Colonic mucosa (tissue), 4 donors: ENCODE measurements around the gene CXCL16. TPM values are rescaled to one million over a fixed set of nuclear protein-coding genes. Genes with fewer than 3 reads are reported as not detected.
"Not testable (repeated sequence)": the region's sequence is repeated elsewhere in the genome, so short reads cannot be mapped to it uniquely, and the experiment has no call there.

Source experiments
- DNase-seq: peaks from one replicate; pipeline ENCODE4 v3.0.0-alpha.2; 2020
- H3K27ac ChIP-seq: fragments of 200-600 bp; one replicate; pipeline ENCODE4 v1.8.0; 2021
- H3K27me3 ChIP-seq: fragments of 200-600 bp; one replicate; pipeline ENCODE4 v1.8.0; 2021
- H3K36me3 ChIP-seq: fragments of 200-600 bp; one replicate; pipeline ENCODE4 v1.8.0; 2021
- H3K4me1 ChIP-seq: fragments of 200-600 bp; one replicate; pipeline ENCODE4 v1.8.0; 2021; ENCODE audit warnings: mild to moderate bottlenecking
- H3K4me3 ChIP-seq: fragments of 200-600 bp; one replicate; pipeline ENCODE4 v1.8.0; 2021
- H3K9ac ChIP-seq, 2 donors: one replicate each; pipeline ENCODE4 v1.7.0; 2013; ENCODE audit warnings: control low read depth in 2 of 2, low read depth in 2 of 2, low read length in 2 of 2
- H3K9me3 ChIP-seq: fragments of 200-600 bp; one replicate; pipeline ENCODE4 v1.8.0; 2021
- intact Hi-C: fragments of 100-400 bp; cut with DNase I; formaldehyde crosslinking; loops from one replicate; pipeline ENCODE4 v1.14.1; 2022
- total RNA-seq, 2 donors: library from RNA; stranded (reverse); fragmentation: NEBNext Ultra II Directional in 1 of 2; extraction: Animal tissue kit (Norgen Biotek cat#: 25700) in 1 of 2; gene quantifications; one replicate each; pipeline ENCODE4 v1.2.1, GENCODE V29; 2021
- TF ChIP-seq, protein P1 (sequence below): fragments of 200-600 bp; IDR thresholded peaks from one replicate; pipeline ENCODE4 v1.8.0; 2022; ENCODE audit warnings: antibody characterized with exemption, mild to moderate bottlenecking
- donor health status: healthy.
- donor health status: DM: no; HTN: no; CAD: no.
- donor health status: DM: no; HTN: no; CAD: no.

Gene CXCL16
- total RNA-seq, 2 donors from 2014 or later: 41.8 to 44.1 TPM

DNA sequence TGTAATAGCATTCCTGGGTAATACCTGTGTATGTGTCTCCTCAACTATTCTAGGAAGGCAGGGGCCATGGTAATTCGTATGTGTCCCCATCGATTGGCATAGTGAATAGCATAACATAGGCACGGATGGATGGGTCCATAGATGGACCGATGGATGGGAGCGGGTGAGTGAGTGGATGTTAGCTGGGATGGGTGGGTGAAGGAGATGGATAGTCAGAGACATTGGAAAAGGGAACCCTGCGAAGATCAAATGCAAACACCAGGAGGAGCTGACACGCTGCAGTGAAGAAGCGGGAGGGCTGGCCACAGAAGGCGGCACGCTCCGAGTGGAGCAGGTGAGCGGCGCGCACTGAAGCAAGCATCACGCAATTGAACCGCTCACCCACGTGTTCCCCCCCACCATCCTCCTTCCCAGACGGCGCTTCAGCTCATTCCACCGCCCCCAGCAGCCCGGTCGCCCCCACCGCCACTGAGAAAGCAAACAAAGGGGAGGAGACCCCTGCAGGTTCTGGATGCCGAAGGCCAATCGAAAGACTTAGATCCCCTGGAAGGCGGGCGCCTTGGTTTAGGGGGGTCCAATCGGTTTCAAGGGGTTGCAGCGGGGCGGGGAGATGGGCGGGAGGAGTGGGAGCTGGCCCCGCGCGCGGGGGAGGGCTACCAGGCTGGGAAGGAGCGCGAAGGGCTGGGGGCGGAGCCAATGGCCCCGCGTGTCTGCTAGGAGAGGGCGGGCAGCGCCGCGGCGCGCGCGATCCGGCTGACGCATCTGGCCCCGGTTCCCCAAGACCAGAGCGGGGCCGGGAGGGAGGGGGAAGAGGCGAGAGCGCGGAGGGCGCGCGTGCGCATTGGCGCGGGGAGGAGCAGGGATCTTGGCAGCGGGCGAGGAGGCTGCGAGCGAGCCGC, 29.7 kb downstream of the CXCL16 start, which contains the start of gene ARRB2:
TSS of gene ARRB2 (plus strand) at position 839 of the 899 bp plus-strand sequence. CDS start 90 bp downstream, outside the sequence.
- Histone ChIP-seq H3K9ac (peak within 1 kb of the TSS; percentile 73 to 81), H3K36me3 (no peaks in the 10 kb centered on the region), H3K9me3 (no peaks in the 10 kb centered on the region), H3K27me3 (no peaks in the 10 kb centered on the region), H3K4me1 (peaks cover 15% of the 10 kb centered on the region), H3K4me3 (peak within 1 kb of the TSS; percentile 66), H3K27ac (peak within 1 kb of the TSS; percentile 82)
- peak; percentile 96 for DNase-seq
- intact Hi-C loops: loop anchor here (10.0 kb wide), 1 partner anchor 175 kb away; no protein-coding TSS in a partner anchor
- TF ChIP-seq, protein P1, sequence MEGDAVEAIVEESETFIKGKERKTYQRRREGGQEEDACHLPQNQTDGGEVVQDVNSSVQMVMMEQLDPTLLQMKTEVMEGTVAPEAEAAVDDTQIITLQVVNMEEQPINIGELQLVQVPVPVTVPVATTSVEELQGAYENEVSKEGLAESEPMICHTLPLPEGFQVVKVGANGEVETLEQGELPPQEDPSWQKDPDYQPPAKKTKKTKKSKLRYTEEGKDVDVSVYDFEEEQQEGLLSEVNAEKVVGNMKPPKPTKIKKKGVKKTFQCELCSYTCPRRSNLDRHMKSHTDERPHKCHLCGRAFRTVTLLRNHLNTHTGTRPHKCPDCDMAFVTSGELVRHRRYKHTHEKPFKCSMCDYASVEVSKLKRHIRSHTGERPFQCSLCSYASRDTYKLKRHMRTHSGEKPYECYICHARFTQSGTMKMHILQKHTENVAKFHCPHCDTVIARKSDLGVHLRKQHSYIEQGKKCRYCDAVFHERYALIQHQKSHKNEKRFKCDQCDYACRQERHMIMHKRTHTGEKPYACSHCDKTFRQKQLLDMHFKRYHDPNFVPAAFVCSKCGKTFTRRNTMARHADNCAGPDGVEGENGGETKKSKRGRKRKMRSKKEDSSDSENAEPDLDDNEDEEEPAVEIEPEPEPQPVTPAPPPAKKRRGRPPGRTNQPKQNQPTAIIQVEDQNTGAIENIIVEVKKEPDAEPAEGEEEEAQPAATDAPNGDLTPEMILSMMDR: peak; percentile 31

DNA sequence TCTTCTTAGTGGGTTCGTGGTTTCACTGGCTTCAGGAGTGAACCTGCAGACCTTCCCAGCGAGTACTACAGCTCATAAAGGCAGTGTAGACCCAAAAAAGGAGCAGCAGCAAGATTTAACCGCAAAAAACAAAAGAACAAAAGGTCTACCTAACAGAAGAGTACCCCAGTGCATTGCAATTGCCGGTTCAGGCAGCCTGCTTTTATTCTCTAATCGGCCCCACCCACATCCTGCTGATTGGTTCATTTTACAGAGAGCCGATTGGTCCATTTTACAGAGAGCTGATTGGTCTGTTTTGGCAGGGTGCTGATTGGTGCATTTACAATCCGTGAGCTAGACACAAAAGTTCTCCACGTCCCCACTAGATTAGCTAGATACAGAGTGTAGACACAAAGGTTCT, 31.3 kb downstream of the CXCL16 start:
- H3K27me3 ChIP-seq: no peaks in the 10 kb centered on the region
- H3K9me3 ChIP-seq: no peaks in the 10 kb centered on the region
- H3K36me3 ChIP-seq: no peaks in the 10 kb centered on the region
- no peak overlapping the region for H3K9ac ChIP-seq
- no peak overlapping the region for H3K27ac ChIP-seq
- peaks cover 15% of the 10 kb centered on the region for H3K4me1 ChIP-seq
- intact Hi-C loops: loop anchor here (10.0 kb wide), 1 partner anchor 176 kb away; no protein-coding TSS in a partner anchor
- no peak for DNase-seq
- H3K4me3 ChIP-seq: no peak overlapping the region
- TF ChIP-seq, protein P1: no peak

DNA sequence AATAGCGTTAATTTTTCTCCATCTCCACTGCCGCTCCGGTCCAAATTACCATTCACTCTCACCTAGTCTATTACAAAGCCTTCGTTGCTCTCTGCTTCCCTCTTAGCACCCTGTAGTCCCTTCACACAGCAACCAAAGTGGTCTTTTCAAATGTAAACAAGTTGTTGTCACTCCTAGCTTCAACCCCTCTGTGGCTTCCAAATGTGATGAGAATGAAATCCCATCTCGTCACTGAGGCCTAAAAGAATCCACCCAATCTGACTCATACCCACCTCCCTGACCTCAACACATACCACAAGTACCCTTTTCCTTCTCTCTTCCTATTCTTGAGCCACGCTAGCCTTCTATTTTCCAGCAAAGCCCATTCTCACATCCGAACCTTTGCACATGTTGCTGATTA, 33.6 kb downstream of the CXCL16 start:
- Histone ChIP-seq H3K36me3 (no peaks in the 10 kb centered on the region), H3K27me3 (no peaks in the 10 kb centered on the region), H3K4me1 (peaks cover 6% of the 10 kb centered on the region), H3K27ac (no peak overlapping the region), H3K9me3 (no peaks in the 10 kb centered on the region), H3K4me3 (no peak overlapping the region), H3K9ac (no peak overlapping the region)
- TF ChIP-seq, protein P1: no peak
- intact Hi-C loops: loop anchor here (10.0 kb wide), 1 partner anchor 179 kb away; no protein-coding TSS in a partner anchor
- no peak for DNase-seq

DNA sequence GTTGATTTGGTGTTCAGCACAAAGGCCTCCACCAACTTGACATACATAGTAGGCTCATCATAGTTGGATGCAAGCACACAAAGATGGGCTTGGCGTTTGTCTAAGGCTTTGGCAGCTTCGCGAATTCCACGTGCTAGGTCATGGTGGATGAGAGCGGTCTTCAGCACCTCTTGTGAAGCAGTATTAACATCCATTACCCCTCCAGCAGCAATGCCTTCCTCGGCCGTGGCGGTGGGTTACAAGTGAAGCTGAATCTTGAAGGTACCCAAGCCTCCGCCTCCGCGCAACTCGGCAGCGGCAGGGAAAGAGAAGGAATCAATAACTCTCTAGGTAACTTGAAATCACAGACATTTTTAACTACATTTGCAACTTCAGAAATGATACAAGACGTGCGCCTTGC, 34.7 kb downstream of the CXCL16 start:
- intact Hi-C loops: loop anchor here (10.0 kb wide), 1 partner anchor 180 kb away; no protein-coding TSS in a partner anchor

DNA sequence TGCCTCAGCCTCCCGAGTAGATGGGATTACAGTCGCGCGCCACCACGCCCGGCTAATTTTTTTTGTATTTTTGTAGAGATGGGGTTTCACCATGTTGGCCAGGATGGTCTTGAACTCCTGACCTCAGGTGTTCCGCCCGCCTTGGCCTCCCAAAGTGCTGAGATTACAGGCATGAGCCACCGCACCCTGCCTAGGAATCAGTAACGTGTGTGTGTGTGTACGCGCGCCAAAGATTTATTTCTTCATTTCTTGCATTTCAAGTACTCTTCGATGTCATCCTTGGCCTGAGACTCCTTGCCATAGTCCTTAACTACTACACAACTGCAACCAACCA, 35.2 kb downstream of the CXCL16 start:
- not testable (repeated sequence) for H3K36me3 ChIP-seq, H3K9me3 ChIP-seq, H3K9ac ChIP-seq, H3K27ac ChIP-seq, DNase-seq, H3K4me1 ChIP-seq, H3K27me3 ChIP-seq
- intact Hi-C loops: loop anchor here (10.0 kb wide), 1 partner anchor 180 kb away; no protein-coding TSS in a partner anchor
- H3K4me3 ChIP-seq: peak overlapping the region; percentile 90

More for the DNA sequence above, 34.7 kb downstream of the CXCL16 start:
- Histone ChIP-seq H3K4me1 (peaks cover 5% of the 10 kb centered on the region), H3K27me3 (no peaks in the 10 kb centered on the region), H3K9me3 (no peaks in the 10 kb centered on the region), H3K27ac (no peak overlapping the region), H3K9ac (no peak overlapping the region), H3K36me3 (no peaks in the 10 kb centered on the region), H3K4me3 (no peak overlapping the region)
- TF ChIP-seq, protein P1: no peak
- DNase-seq: no peak

DNA sequence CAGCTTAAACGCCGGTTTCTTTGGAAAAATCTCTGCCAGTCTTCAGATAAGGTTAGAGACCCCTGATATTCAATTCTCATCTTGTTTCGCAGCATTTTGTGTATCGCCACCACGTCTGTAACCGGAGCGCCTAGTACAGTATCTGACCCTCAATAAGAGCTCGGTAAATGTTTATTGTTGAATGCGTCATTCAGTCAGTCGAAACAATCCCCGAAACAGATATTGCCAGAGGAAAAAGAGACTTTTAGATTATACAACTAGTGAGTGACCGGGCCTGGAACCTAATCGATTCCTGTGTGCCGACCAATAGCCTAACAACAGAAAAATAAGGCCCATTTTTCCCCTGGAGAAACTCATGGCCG, 36.4 kb downstream of the CXCL16 start:
- Histone ChIP-seq H3K4me3 (peak overlapping the region; percentile 90), H3K27ac (no peak overlapping the region), H3K9ac (peak overlapping the region; percentile 76 to 89), H3K27me3 (no peaks in the 10 kb centered on the region), H3K9me3 (no peaks in the 10 kb centered on the region), H3K4me1 (peaks cover 5% of the 10 kb centered on the region), H3K36me3 (no peaks in the 10 kb centered on the region)
- TF ChIP-seq, protein P1: no peak
- intact Hi-C loops: loop anchor here (10.0 kb wide), 1 partner anchor 181 kb away; no protein-coding TSS in a partner anchor
- DNase-seq: no peak
